Neural crest cell (in vitro differentiated cells): ENCODE results near the gene DSP. TPM values are rescaled to one million over a fixed set of nuclear protein-coding genes. Genes with fewer than 3 reads are reported as not detected.

Experiments
- DNase-seq: peaks from one replicate; pipeline ENCODE4 v3.0.0; 2021; ENCODE audit warnings: low read depth, mixed read lengths, low spot score
- H3K27ac Mint-ChIP-seq: one replicate; pipeline ENCODE4 v1.8.0; 2021; ENCODE audit warnings: mild to moderate bottlenecking, mixed read lengths; ENCODE audit not compliant: unreplicated experiment
- H3K27me3 Mint-ChIP-seq: 2 replicates; pipeline ENCODE4 v1.8.0; 2021; ENCODE audit warnings: low read depth, mild to moderate bottlenecking, mixed read lengths
- H3K36me3 Mint-ChIP-seq: 2 replicates; pipeline ENCODE4 v1.8.0; 2021; ENCODE audit warnings: low read depth, mild to moderate bottlenecking, mixed read lengths
- H3K4me1 Mint-ChIP-seq: 2 replicates; pipeline ENCODE4 v1.8.0; 2021; ENCODE audit warnings: mixed read lengths
- H3K4me3 Mint-ChIP-seq: one replicate; pipeline ENCODE4 v1.8.0; 2021; ENCODE audit warnings: mild to moderate bottlenecking, mixed read lengths
- H3K9me3 Mint-ChIP-seq: 2 replicates; pipeline ENCODE4 v1.8.0; 2021; ENCODE audit warnings: mixed read lengths
- total RNA-seq: library from RNA; stranded (reverse); gene quantifications from 2 replicates; pipeline ENCODE4 v1.2.1, GENCODE V29; 2021
- TF ChIP-seq, protein P1 (sequence below): fragments of 200-600 bp; sonication (generic); conservative IDR thresholded peaks from 2 replicates; pipeline ENCODE4 v1.5.0; 2021; ENCODE audit warnings: antibody characterized with exemption, mild to moderate bottlenecking

The DSP gene
- total RNA-seq, 1 donor from 2014 or later: 9.5 TPM

DNA sequence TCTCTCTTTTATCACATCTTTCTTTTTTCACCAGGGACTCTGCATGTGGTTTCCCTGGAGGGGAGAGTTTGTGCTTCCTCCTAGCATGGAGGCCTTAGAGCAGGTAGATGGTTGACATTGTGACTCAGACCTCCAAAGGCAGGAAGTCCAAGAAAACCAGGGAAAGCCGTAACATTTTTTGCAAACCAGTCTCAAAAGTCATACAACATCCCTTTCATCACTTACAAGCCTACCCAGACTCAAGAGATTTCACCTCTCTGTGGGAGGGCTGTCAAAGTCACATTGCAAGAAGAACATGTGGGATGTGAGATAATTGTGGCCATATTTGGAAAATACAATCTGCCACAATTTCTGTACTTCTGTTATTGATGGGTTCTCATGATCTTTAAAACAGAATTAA is 94.7 kb downstream of the DSP start:
- peaks cover 37% of the 10 kb centered on the region for H3K27me3 Mint-ChIP-seq
- no peaks in the 10 kb centered on the region for H3K9me3 Mint-ChIP-seq
- no peaks in the 10 kb centered on the region for H3K4me1 Mint-ChIP-seq
- no peak overlapping the region for H3K4me3 Mint-ChIP-seq
- no peak for DNase-seq
- H3K27ac Mint-ChIP-seq: no peak overlapping the region
- no peaks in the 10 kb centered on the region for H3K36me3 Mint-ChIP-seq
- TF ChIP-seq, protein P1, sequence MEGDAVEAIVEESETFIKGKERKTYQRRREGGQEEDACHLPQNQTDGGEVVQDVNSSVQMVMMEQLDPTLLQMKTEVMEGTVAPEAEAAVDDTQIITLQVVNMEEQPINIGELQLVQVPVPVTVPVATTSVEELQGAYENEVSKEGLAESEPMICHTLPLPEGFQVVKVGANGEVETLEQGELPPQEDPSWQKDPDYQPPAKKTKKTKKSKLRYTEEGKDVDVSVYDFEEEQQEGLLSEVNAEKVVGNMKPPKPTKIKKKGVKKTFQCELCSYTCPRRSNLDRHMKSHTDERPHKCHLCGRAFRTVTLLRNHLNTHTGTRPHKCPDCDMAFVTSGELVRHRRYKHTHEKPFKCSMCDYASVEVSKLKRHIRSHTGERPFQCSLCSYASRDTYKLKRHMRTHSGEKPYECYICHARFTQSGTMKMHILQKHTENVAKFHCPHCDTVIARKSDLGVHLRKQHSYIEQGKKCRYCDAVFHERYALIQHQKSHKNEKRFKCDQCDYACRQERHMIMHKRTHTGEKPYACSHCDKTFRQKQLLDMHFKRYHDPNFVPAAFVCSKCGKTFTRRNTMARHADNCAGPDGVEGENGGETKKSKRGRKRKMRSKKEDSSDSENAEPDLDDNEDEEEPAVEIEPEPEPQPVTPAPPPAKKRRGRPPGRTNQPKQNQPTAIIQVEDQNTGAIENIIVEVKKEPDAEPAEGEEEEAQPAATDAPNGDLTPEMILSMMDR: no peak

Other genes starting within 250 kb of the DSP start
- gene SSR1, start 228.5 kb upstream of the DSP start, total RNA-seq: 110 and 111 TPM in 2 replicates
- 0.16 and 0.20 TPM in 2 replicates for gene CAGE1, start 151.9 kb upstream of the DSP start, total RNA-seq
- 28.0 and 31.1 TPM in 2 replicates for gene RIOK1, start 151.9 kb upstream of the DSP start, total RNA-seq
- gene SNRNP48, start 48.5 kb downstream of the DSP start, total RNA-seq: 22.5 and 23.2 TPM in 2 replicates
- gene BMP6, start 184.4 kb downstream of the DSP start, total RNA-seq: 0.44 and 0.55 TPM in 2 replicates